Measurements from ENCODE around the gene UTS2R.
"Not testable (repeated sequence)": the region's sequence is repeated elsewhere in the genome, so short reads cannot be mapped to it uniquely, and the experiment has no call there.

Gene UTS2R

GRCh38 chr17:82377924-82378740 is 6.6 kb downstream of the UTS2R start:
- H3K9me3 ChIP-seq (ENCODE audit: insufficient read depth, low read length): no peaks in the 10 kb centered on the region
- peaks cover 4% of the 10 kb centered on the region for H3K27me3 ChIP-seq (ENCODE audit: low read depth, low read length)
- H2AFZ ChIP-seq (ENCODE audit: low read depth, low read length): no peak overlapping the region
- H4K20me1 ChIP-seq (ENCODE audit: insufficient read depth, low read length): no peaks in the 10 kb centered on the region
- no peak overlapping the region for H3K4me2 ChIP-seq (ENCODE audit: low read length)
- no peak overlapping the region for H3K27ac ChIP-seq (ENCODE audit: low read length)
- no peaks in the 10 kb centered on the region for H3K79me2 ChIP-seq (ENCODE audit: low read length)
- no peak overlapping the region for H3K9ac ChIP-seq (ENCODE audit: low read length)
- no peaks in the 10 kb centered on the region for H3K4me1 ChIP-seq (ENCODE audit: low read length)
- TF ChIP-seq EZH2phosphoT487 (IDR thresholded peaks at IDR 0.05; ENCODE audit: low read depth) (no peak), CTCF (IDR thresholded peaks at IDR 0.05; ENCODE audit: low read depth, low read length) (no peak)
- no peak overlapping the region for H3K4me3 ChIP-seq (ENCODE audit: low read length)
- no peaks in the 10 kb centered on the region for H3K36me3 ChIP-seq (replicated peaks; ENCODE audit: low read depth, low read length)

- H3K79me2 ChIP-seq (ENCODE audit: low read length): no peaks in the 10 kb centered on the region
- no peaks in the 10 kb centered on the region for H3K9me3 ChIP-seq (ENCODE audit: insufficient read depth, low read length)
- H3K36me3 ChIP-seq (replicated peaks; ENCODE audit: low read depth, low read length): no peaks in the 10 kb centered on the region
- H4K20me1 ChIP-seq (ENCODE audit: insufficient read depth, low read length): no peaks in the 10 kb centered on the region
- H3K9ac ChIP-seq (ENCODE audit: low read length): no peak overlapping the region
- TF ChIP-seq CTCF (IDR thresholded peaks at IDR 0.05; ENCODE audit: low read depth, low read length): no peak
- no peak for TF ChIP-seq EZH2phosphoT487 (IDR thresholded peaks at IDR 0.05; ENCODE audit: low read depth)
- no peaks in the 10 kb centered on the region for H3K4me1 ChIP-seq (ENCODE audit: low read length)
- H3K27me3 ChIP-seq (ENCODE audit: low read depth, low read length): peaks cover 4% of the 10 kb centered on the region
- H3K27ac ChIP-seq (ENCODE audit: low read length): no peak overlapping the region
- H3K4me3 ChIP-seq (ENCODE audit: low read length): no peak overlapping the region
- no peak overlapping the region for H2AFZ ChIP-seq (ENCODE audit: low read depth, low read length)
- H3K4me2 ChIP-seq (ENCODE audit: low read length): no peak overlapping the region
Measured at GRCh38 chr17:82378741-82379021, 7.1 kb downstream of the UTS2R start.

GRCh38 chr17:82380860-82381702 is 9.5 kb downstream of the UTS2R start:
- Histone ChIP-seq H3K4me1 (ENCODE audit: low read length) (no peaks in the 10 kb centered on the region), H3K36me3 (replicated peaks; ENCODE audit: low read depth, low read length) (no peaks in the 10 kb centered on the region), H3K27me3 (ENCODE audit: low read depth, low read length) (peaks cover 4% of the 10 kb centered on the region), H2AFZ (ENCODE audit: low read depth, low read length) (no peak overlapping the region), H3K4me3 (ENCODE audit: low read length) (no peak overlapping the region), H3K9ac (ENCODE audit: low read length) (no peak overlapping the region), H3K4me2 (ENCODE audit: low read length) (no peak overlapping the region), H3K9me3 (ENCODE audit: insufficient read depth, low read length) (no peaks in the 10 kb centered on the region), H4K20me1 (ENCODE audit: insufficient read depth, low read length) (no peaks in the 10 kb centered on the region), H3K79me2 (ENCODE audit: low read length) (no peaks in the 10 kb centered on the region), H3K27ac (ENCODE audit: low read length) (no peak overlapping the region)
- TF ChIP-seq EZH2phosphoT487 (IDR thresholded peaks at IDR 0.05; ENCODE audit: low read depth) (no peak), CTCF (IDR thresholded peaks at IDR 0.05; ENCODE audit: low read depth, low read length) (no peak)

DNA sequence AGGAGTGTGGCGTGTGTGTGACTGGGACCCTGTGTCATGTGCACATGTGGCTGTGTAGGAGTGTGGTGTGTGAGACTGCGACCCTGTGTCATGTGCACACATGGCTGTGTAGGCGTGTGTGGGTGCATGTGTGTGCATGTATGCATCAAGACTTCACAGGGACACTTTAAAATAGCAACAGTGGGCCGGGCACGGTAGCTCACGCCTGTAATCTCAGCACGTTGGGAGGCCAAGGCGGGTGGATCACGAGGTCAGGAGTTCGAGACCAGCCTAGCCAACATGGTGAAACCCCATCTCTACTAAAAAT is 10.1 kb downstream of the UTS2R start:
- H3K27me3 ChIP-seq (ENCODE audit: low read depth, low read length); H3K4me3 ChIP-seq (ENCODE audit: low read length); H2AFZ ChIP-seq (ENCODE audit: low read depth, low read length); H3K9ac ChIP-seq (ENCODE audit: low read length); H3K9me3 ChIP-seq (ENCODE audit: insufficient read depth, low read length); H3K79me2 ChIP-seq (ENCODE audit: low read length); H3K4me2 ChIP-seq (ENCODE audit: low read length); H3K4me1 ChIP-seq (ENCODE audit: low read length); H3K27ac ChIP-seq (ENCODE audit: low read length); H4K20me1 ChIP-seq (ENCODE audit: insufficient read depth, low read length); H3K36me3 ChIP-seq (replicated peaks; ENCODE audit: low read depth, low read length): not testable (repeated sequence)

- not testable (repeated sequence) for H3K4me3 ChIP-seq (ENCODE audit: low read length); H3K9me3 ChIP-seq (ENCODE audit: insufficient read depth, low read length); H3K4me2 ChIP-seq (ENCODE audit: low read length); H3K36me3 ChIP-seq (replicated peaks; ENCODE audit: low read depth, low read length); H2AFZ ChIP-seq (ENCODE audit: low read depth, low read length); H3K79me2 ChIP-seq (ENCODE audit: low read length); H4K20me1 ChIP-seq (ENCODE audit: insufficient read depth, low read length); H3K27ac ChIP-seq (ENCODE audit: low read length); H3K27me3 ChIP-seq (ENCODE audit: low read depth, low read length); H3K9ac ChIP-seq (ENCODE audit: low read length); H3K4me1 ChIP-seq (ENCODE audit: low read length)
Measured at GRCh38 chr17:82382220-82382932, 10.8 kb downstream of the UTS2R start.
